CD4-positive, alpha-beta T cell treated with Interleukin-21 for 1 hour (primary cell): ENCODE measurements around the gene MAP3K14.
"Not testable (repeated sequence)": the region's sequence is repeated elsewhere in the genome, so short reads cannot be mapped to it uniquely, and the experiment has no call there.

Source experiments
- DNase-seq: peaks from one replicate; pipeline ENCODE4 v3.0.0-alpha.2; 2020

The MAP3K14 gene

DNA sequence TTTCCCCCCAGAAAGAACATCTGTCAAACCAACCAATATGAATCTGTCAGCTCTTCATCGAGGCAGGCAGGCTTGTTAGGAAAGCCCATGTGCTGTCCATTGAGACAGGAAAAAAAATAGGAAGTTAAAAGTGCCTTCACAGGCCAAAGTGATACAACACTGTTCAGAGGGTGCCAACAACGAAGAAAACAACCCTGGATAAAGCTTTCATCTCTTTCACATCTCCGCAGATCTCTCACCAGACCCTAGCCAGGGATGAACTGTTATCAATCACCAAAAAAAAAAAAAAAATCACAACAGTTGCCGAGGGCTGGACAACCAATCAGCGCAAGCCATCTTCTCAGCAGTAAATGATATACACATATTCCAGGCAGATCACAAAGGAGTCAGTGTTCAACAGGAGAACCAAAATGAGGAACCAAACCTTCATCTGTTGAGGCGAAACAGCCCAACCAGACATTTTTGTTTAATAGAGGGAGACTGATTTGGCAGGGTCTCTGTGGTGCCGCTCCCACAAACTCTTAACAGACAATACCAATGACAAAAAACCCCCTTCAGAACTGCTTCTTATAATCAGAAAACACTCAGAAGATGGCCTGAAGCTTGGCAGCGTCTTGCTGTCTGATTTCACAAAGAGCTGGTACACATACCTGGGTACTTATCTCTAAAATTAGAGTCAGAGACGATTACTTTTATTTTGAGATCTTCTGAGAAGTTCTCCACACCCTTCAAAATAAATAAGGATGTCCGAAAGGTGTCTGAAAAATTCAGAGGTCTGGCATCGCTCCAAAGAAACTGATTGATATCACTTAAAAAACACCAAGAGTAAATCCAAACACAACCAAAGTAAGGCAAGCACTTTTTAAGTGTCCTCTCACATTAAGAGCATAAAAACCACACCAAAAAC, 1.8 kb downstream of the MAP3K14 start:
- peak; percentile 49 for DNase-seq

DNA sequence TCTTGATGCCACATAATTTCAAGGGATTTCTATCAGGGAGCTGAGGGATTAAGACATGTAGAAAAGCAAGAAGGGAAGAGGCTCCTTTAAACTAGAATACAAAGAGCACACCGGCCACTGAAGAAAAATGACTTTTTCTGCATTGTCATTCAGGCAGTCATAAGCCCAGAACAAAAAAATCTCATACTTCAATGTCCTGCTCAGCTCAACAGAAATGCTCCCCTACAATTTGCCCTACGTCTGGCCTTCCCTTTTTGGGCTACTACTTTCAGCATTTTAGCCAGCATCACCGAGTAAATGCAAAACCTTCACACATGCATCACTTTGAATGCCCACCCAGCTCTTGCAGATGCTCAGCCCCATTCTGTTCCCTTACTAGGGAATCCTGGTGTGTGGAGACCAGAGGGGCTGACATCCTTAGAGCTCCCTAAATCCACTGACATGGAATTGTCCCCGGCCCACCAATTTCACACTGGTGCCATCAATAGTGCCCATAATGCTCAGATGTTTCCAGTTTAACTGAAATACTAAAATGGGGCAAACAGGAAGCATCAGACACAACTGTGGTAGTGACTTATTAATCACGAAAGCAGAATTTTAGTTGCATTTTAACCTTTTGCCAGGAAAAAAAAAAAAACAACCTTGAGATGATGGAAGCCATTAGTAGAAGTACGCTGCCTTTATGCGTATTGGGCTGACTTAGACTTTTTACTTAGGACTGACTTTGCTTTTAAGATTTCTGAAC, 2.7 kb downstream of the MAP3K14 start:
- DNase-seq = no peak

GRCh38 chr17:45313421-45313771, 3.4 kb downstream of the MAP3K14 start:
- no peak for DNase-seq

- DNase-seq = peak; percentile 27
These were observed 4.1 kb downstream of the MAP3K14 start for GRCh38 chr17:45312477-45313420.

DNA sequence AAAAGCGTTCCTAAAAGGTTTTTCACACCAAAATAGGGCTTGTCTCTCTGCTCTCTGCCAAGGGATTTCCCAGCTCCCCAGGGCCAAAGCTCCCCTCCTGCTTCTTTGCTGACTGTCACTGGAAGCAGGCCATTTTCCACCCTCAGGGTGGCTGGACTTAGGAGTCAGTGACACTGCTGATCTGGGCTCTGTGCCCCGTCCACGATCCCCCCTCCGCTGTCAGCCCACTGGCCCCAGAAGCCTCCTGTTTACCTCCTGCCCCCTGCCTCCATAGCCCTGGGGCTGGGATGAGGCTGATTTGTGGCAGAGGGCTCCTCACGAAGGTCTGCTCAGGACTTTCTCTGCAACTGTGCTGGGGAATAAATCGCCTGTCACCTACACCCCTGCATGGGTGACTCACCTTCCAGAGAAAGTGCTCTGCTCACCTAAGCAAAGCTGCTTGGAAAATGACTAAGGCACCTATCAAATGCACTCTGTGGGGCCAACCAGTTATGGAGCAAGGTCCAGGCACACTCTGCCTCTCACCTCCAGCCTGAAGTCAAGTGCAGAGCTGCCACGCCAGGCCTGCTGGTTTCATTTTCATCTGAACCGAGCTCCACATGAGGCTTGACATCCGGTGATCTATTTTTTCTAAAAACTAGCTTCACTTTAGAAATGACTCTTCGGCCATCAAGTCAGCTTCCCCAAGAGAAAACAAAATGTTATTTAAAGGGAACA, 4.9 kb downstream of the MAP3K14 start:
- peak; percentile 78 for DNase-seq

DNA sequence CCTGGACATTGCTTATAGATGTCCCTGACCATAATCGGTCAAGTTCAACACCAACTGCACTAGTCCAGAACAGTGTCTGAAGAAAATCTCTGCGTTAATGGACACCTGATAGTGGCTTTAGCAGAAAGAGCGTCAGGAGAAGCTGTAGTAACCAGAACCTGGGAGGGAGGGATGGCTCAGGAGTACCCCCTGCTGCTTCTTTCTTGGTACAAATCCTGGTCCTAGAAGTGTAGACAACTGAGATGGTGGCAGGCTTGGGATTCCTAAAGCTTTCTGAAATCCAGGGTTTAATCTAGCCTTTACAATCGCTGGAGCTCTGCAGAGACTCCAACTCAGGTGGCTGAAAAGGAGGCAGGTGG, 5.4 kb downstream of the MAP3K14 start:
- no peak for DNase-seq

- no peak for DNase-seq
These were observed 6.2 kb downstream of the MAP3K14 start for GRCh38 chr17:45310380-45311324.

GRCh38 chr17:45309400-45309799, 7.4 kb downstream of the MAP3K14 start:
- no peak for DNase-seq

GRCh38 chr17:45308840-45309239, 8.0 kb downstream of the MAP3K14 start:
- DNase-seq = no peak

DNA sequence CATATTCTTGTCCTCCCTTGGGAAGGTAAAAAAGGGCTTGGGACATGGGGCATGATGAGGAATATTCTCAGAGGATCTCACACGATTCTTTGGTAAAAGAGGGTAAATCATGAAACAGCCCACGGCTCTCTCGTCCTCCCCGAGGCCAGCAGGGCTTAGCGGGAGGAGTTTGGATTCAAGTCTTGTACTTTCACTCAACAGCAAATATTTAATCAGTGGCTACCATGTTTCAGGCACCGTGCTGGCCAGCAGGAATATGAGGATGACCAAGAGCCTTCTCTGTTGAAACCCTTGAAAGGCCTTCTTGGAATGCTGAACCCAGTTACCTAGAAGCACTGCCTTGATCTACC, 8.8 kb downstream of the MAP3K14 start:
- no peak for DNase-seq

DNA sequence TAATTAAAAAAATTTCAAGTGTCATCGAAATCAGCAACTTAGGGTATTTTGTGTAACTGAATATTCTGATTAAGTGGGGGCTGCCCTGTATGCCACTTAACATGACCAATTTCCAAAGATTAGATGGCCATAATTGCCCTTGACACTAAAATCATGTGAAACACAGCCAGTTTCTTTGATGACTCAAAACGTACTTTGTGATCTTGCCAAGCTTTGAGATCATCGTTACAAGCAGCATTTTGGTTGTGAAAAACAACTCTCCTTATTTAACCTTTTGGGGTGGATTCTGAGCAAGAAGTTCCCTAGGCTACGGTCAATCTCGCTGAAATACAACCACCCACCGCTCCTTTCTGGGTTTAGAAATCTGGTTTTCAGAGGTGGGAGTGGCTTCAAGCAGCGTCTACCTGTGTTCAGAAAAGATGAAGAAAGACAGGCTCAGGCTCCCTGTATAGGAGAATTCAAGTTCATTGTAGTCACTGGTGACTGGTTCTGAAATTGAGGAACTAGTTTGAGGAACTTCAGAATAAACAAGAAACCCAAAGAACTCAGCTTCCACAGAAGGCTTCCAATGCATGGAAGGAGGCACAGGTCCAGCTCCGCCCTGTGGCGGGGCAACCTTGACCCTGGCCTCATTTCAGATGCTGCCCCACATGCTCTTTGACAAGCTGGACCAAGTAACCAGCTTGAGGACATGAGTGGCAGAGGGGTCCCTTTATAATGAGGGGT, 9.4 kb downstream of the MAP3K14 start:
- DNase-seq = peak; percentile 40

DNA sequence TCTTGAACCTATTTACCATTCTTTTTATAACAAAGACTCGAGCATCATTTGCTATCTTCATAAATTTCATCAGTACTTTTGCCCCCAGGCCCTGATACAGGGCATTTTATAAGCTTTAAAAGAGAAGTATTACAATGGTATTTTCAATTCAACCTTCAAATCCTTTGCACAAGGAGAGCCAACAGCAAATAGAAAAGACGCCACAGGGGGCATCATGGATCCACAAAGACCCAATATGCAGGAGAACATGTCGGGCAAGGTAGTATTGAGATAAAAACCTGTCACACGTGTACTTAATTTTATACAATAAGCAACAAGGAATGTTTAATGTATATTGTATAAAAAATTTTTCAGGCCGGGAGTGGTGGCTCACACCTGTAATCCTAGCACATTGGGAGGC, 10.2 kb downstream of the MAP3K14 start:
- DNase-seq = no peak

- DNase-seq = no peak
These were observed 10.7 kb downstream of the MAP3K14 start for GRCh38 chr17:45306094-45306493.

DNA sequence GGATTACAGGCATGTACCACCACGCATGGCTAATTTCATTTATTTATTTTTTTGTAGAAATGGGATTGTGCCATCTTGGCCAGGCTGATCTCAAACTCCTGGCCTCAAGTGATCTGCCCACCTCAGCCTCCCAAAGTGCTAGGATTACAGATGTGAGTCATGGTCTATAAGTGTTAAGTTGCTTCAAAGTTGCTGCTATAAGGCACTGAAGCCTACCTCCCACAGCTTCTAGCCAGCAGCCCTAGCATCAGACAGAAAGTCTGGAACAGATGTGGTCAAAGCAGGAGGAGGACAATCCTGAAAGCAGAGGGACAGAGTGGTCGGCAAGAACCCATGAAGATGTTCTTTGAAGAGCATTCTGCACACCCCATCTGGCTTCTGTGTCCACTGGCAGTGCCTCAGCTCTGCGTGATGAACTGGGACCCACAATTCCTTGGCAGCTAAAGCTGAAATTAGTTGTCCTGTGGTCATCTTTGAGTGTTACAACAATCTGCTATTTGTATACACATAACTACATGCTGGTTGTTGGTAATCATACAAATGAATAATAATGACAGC, 11.2 kb downstream of the MAP3K14 start:
- no peak for DNase-seq

- peak; percentile 22 for DNase-seq
These were observed 14.1 kb downstream of the MAP3K14 start for GRCh38 chr17:45302649-45303173.

DNA sequence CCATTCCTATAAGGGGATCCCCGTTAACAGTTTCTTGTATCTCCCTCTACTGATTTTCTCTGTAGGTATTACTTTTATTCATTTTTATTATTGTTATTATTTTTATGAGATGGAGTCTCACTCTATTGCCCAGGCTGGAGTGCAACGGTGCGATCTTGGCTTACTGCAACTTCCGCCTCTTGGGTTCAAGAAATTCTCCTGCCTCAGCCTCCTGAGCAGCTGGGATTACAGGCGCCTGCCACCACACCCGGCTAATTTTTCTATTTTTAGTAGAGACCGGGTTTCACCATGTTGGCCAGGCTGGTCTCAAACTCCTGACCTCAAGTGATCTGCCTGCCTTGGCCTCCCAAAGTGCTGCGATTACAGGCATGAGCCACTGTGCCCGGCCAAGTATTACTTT, 14.6 kb downstream of the MAP3K14 start:
- not testable (repeated sequence) for DNase-seq

DNA sequence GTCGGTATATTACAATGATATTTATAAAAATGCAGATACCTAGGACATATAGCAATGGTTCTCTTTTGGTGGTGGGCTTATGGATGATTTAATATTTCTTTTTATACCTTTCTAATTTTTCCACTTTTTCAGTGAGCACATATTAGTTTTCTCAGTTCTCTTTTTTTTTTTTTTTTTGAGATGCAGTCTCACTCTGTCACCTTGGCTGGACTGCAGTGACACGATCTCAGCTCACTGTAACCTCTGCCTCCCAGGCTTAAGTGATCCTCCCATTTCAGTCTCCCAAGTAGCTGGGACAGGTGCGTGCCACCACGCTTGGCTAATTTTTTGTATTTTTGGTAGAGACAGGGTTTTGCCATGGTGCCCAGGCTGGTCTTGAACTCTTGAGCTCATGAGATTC, 15.1 kb downstream of the MAP3K14 start:
- no peak for DNase-seq

DNA sequence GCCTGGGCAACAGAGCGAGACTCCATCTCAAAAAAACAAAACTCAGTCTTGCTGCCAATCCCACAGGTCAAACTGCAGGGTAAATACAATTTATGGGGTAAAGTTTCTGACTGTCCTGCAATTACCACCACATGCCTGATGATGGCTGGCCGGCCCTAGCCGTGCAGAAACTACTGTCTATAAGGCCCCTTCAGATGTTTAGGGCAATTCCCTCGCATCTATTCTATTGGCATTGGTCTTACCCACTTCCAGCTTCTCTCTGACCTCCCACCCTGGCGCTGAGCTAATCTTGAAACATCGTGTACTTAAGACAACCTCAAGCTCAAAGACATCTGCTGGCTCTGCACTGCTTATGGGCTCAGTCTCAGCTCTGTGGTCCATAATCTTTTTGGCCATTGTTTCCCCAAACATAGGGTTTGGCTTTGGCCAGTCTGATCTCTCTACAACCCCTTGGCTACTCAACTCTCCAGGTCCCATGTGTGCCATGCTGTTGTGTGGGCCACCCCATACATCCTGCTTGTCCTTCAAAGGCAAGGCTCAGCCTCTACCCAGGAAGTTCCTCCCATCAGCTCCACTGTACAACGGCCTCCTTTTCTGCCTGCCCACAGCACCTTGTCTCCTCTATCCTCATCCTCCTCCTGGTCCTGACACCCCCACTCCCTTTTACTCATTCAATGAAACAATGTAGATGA, 16.6 kb downstream of the MAP3K14 start:
- DNase-seq = no peak

- DNase-seq = no peak
These were observed 17.5 kb downstream of the MAP3K14 start for GRCh38 chr17:45299361-45299760.
